ENCODE data around the gene CUEDC1. TPM values are rescaled to one million over a fixed set of nuclear protein-coding genes. Genes with fewer than 3 reads are reported as not detected.
"Not testable (repeated sequence)": the region's sequence is repeated elsewhere in the genome, so short reads cannot be mapped to it uniquely, and the experiment has no call there.

The CUEDC1 gene
- total and polyA plus RNA-seq, 2 of the 4 experiments (the other 2 are of a cell fraction) = 4.1 to 21.2 TPM

DNA sequence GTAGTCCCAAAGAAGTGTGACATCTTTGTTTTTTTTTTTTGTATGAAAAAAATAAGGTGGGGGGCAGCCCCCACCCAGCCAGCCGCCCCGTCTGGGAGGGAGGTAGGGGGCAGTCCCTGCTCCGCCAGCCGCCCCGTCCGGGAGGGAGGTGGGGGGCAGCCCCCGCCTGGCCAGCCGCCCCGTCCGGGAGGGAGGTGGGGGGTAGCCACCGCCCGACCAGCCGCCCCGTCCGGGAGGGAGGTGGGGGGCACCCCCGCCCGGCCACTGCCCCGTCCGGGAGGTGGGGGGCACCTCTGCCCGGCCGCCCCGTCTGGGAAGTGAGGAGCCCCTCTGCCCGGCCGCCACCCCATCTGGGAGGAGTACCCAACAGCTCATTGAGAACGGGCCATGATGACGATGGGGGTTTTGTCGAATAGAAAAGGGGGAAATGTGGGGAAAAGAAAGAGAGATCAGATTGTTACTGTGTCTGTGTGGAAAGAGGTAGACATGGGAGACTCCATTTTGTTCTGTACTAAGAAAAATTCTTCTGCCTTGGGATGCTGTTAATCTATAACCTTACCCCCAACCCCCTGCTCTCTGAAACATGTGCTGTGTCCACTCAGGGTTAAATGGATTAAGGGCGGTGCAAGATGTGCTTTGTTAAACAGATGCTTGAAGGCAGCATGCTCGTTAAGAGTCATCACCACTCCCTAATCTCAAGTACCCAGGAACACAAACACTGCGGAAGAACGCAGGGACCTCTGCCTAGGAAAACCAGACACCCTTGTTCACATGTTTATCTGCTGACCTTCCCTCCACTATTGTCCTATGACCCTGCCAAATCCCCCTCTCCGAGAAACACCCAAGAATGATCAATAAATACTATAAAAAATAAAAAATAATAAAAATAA lies 108.9 kb downstream of the CUEDC1 start:
- CTCF ChIA-PET; H2BK15ac ChIP-seq (ENCODE audit: low read depth, low read length); H2BK5ac ChIP-seq (ENCODE audit: low read depth, low read length, poor library complexity, severe bottlenecking); H2AK9ac ChIP-seq (replicated peaks; ENCODE audit: low read depth, low read length, poor library complexity); H3K27ac ChIP-seq (ENCODE audit: insufficient read depth, low read length); H3K4me2 ChIP-seq (ENCODE audit: low read depth, low read length); H3K4me3 ChIP-seq (ENCODE audit: insufficient read depth, low read depth, low read length); DNase-seq; H3K9ac ChIP-seq (ENCODE audit: low read depth, low read length); H4K91ac ChIP-seq (ENCODE audit: insufficient read depth, low read depth, low read length); H3K56ac ChIP-seq (ENCODE audit: extremely low read depth, insufficient read depth, low read length); H4K8ac ChIP-seq (ENCODE audit: low read depth in 2 of 2, low read length in 2 of 2); H4K5ac ChIP-seq (ENCODE audit: low read depth, low read length); H2AFZ ChIP-seq (replicated peaks; ENCODE audit: low read length, poor library complexity); H3K36me3 ChIP-seq (ENCODE audit: control insufficient read depth, insufficient read depth, low read length); BruUV-seq (replicated peaks); intact Hi-C loops (cut with micrococcal nuclease); H3K4ac ChIP-seq (ENCODE audit: low read depth, low read length); H2AK5ac ChIP-seq (ENCODE audit: low read depth, low read length); H3K23ac ChIP-seq (ENCODE audit: low read depth, low read length); dilution Hi-C loops (cut with HindIII; ENCODE audit: low sequenced_read_pairs, unreplicated experiment); H3K9me1 ChIP-seq (ENCODE audit: insufficient read depth, low read length); H2BK20ac ChIP-seq (ENCODE audit: low read depth, low read length); H3K27me3 ChIP-seq (ENCODE audit: control insufficient read depth, insufficient read depth, low read length); in situ Hi-C loops (cut with MboI; ENCODE audit: low sequenced_read_pairs); ATAC-seq (ENCODE audit: low read depth); POLR2A ChIA-PET (ENCODE audit: unreplicated experiment); H3K14ac ChIP-seq (replicated peaks; ENCODE audit: low read depth, low read length); H3K4me1 ChIP-seq (ENCODE audit: control insufficient read depth, insufficient read depth, low read length); H3K9me3 ChIP-seq (ENCODE audit: control insufficient read depth, insufficient read depth, low read length); H3K18ac ChIP-seq (ENCODE audit: low read depth, low read length); H4K20me1 ChIP-seq (ENCODE audit: insufficient read depth, low read length); H2BK120ac ChIP-seq (ENCODE audit: low read depth, low read length): not testable (repeated sequence)
- 100% methylated on average over 2 of the region's 32 CpGs; no CpG with 5 or more reads in 1 of the 2 experiments for WGBS, 2 experiments (ENCODE audit: extremely low coverage in 2 of 2, insufficient read length in 1 of 2)
- H3K79me1 ChIP-seq (ENCODE audit: low read depth in 1 of 2, low read length in 2 of 2) = peaks cover 26 to 36% of the 10 kb centered on the region in 2 experiments

All from IMR-90 (cell line).